MM.1S (cell line): ENCODE results near the gene MMP25.
A peak's percentile ranks its signal among the peaks of the same experiment; 100 is the strongest.

ENCODE experiments used
- DNase-seq: peaks from one replicate; pipeline ENCODE4 v3.0.0-alpha.2; 2015
- H2AFZ ChIP-seq: fragments of 300-600 bp; sonication (generic); 2 replicates; pipeline ENCODE4 v1.6.0; 2016; ENCODE audit warnings: antibody characterized with exemption, low read length
- H3F3A ChIP-seq: fragments of 300-600 bp; sonication (generic); 2 replicates; pipeline ENCODE4 v1.6.1; 2016; ENCODE audit warnings: mild to moderate bottlenecking, antibody characterized with exemption, low read length, moderate library complexity, mixed read lengths; ENCODE audit not compliant: insufficient read depth
- H3K27ac ChIP-seq: fragments of 300-600 bp; sonication (generic); 2 replicates; pipeline ENCODE4 v1.5.1; 2016; ENCODE audit warnings: mild to moderate bottlenecking, low read length
- H3K27me3 ChIP-seq: fragments of 300-600 bp; sonication (generic); replicated peaks from 2 replicates; pipeline ENCODE4 v1.6.0; 2016; ENCODE audit warnings: low read length; ENCODE audit not compliant: insufficient read depth
- H3K36me3 ChIP-seq: fragments of 300-600 bp; sonication (generic); replicated peaks from 2 replicates; pipeline ENCODE4 v1.6.1; 2016; ENCODE audit warnings: mild to moderate bottlenecking, low read length, mixed read lengths; ENCODE audit not compliant: insufficient read depth
- H3K4me1 ChIP-seq: fragments of 300-600 bp; sonication (generic); 2 replicates; pipeline ENCODE4 v1.6.1; 2016; ENCODE audit warnings: low read length, mixed read lengths
- H3K4me2 ChIP-seq: fragments of 300-600 bp; sonication (generic); 2 replicates; pipeline ENCODE4 v1.6.0; 2016; ENCODE audit warnings: low read depth, low read length
- H3K4me3 ChIP-seq: fragments of 300-600 bp; sonication (generic); 2 replicates; pipeline ENCODE4 v1.5.1; 2016; ENCODE audit warnings: low read length, mixed read lengths
- H3K79me2 ChIP-seq: fragments of 300-600 bp; sonication (generic); 2 replicates; pipeline ENCODE4 v1.6.1; 2016; ENCODE audit warnings: mixed run types, low read length, mixed read lengths
- H3K9ac ChIP-seq: fragments of 300-600 bp; sonication (generic); 2 replicates; pipeline ENCODE4 v1.6.1; 2016; ENCODE audit warnings: low read length, mixed read lengths
- H3K9me2 ChIP-seq: fragments of 300-600 bp; sonication (generic); replicated peaks from 2 replicates; pipeline ENCODE4 v1.6.1; 2016; ENCODE audit warnings: mild to moderate bottlenecking, low read length, mixed read lengths; ENCODE audit not compliant: insufficient read depth
- H3K9me3 ChIP-seq: fragments of 300-600 bp; sonication (generic); replicated peaks from 2 replicates; pipeline ENCODE4 v1.6.1; 2016; ENCODE audit warnings: mild to moderate bottlenecking, low read length, mixed read lengths; ENCODE audit not compliant: insufficient read depth
- H4K20me1 ChIP-seq: fragments of 300-600 bp; sonication (generic); 2 replicates; pipeline ENCODE4 v1.6.1; 2016; ENCODE audit warnings: mild to moderate bottlenecking, low read length, moderate library complexity, mixed read lengths; ENCODE audit not compliant: insufficient read depth
- CTCF ChIP-seq: fragments of 300-600 bp; sonication (generic); IDR thresholded peaks from 2 replicates; pipeline ENCODE4 v1.5.1; 2016; ENCODE audit warnings: antibody characterized with exemption, low read length, mixed read lengths
- EZH2 ChIP-seq: fragments of 300-600 bp; sonication (generic); optimal IDR thresholded peaks from 2 replicates; pipeline ENCODE3; 2017; ENCODE audit warnings: low read depth, mild to moderate bottlenecking, antibody characterized with exemption, low read length, mixed read lengths
- EZH2phosphoT487 ChIP-seq: fragments of 300-600 bp; sonication (generic); IDR thresholded peaks from 2 replicates; pipeline ENCODE4 v1.6.1; 2018; ENCODE audit warnings: antibody characterized with exemption, low read length

MMP25 gene

GRCh38 chr16:3032624-3033023 lies 13.7 kb upstream of the MMP25 start:
- no peaks in the 10 kb centered on the region for H3K9me3 ChIP-seq
- no peaks in the 10 kb centered on the region for H4K20me1 ChIP-seq
- no peak overlapping the region for H3K4me3 ChIP-seq
- DNase-seq = no peak
- no peak overlapping the region for H3K27ac ChIP-seq
- TF ChIP-seq CTCF = no peak
- TF ChIP-seq EZH2phosphoT487 = no peak
- no peak for TF ChIP-seq EZH2
- H3K4me2 ChIP-seq = no peak overlapping the region
- no peaks in the 10 kb centered on the region for H3K36me3 ChIP-seq
- peaks cover 90% of the 10 kb centered on the region for H3K27me3 ChIP-seq
- 0 out of 2 replicates have a peak, but pooled peaks cover 4% of the 10 kb centered on the region for H3F3A ChIP-seq
- H3K4me1 ChIP-seq = peaks cover 4% of the 10 kb centered on the region
- H3K79me2 ChIP-seq = no peaks in the 10 kb centered on the region
- H3K9ac ChIP-seq = no peak overlapping the region
- H3K9me2 ChIP-seq = no peaks in the 10 kb centered on the region
- H2AFZ ChIP-seq = no peak overlapping the region

GRCh38 chr16:3035289-3035971 lies 10.9 kb upstream of the MMP25 start:
- TF ChIP-seq CTCF = no peak
- TF ChIP-seq EZH2 = no peak
- no peak for TF ChIP-seq EZH2phosphoT487
- Histone ChIP-seq H3K27me3 (peaks cover 97% of the 10 kb centered on the region), H3K27ac (no peak overlapping the region), H3K36me3 (no peaks in the 10 kb centered on the region), H3F3A (no peaks in the 10 kb centered on the region), H3K9me3 (no peaks in the 10 kb centered on the region), H4K20me1 (no peaks in the 10 kb centered on the region), H3K79me2 (no peaks in the 10 kb centered on the region), H3K4me3 (no peak overlapping the region), H3K9me2 (no peaks in the 10 kb centered on the region), H3K4me2 (peak overlapping the region; percentile 73; the same call in 1 of the 2 replicates), H2AFZ (no peak overlapping the region), H3K4me1 (no peaks in the 10 kb centered on the region), H3K9ac (no peak overlapping the region; the same call in 1 of the 2 replicates)
- no peak for DNase-seq

- H3F3A ChIP-seq = no peaks in the 10 kb centered on the region
- no peaks in the 10 kb centered on the region for H3K9me2 ChIP-seq
- peak overlapping the region; percentile 53 for H2AFZ ChIP-seq
- no peaks in the 10 kb centered on the region for H3K79me2 ChIP-seq
- no peak for DNase-seq
- H3K9me3 ChIP-seq = no peaks in the 10 kb centered on the region
- TF ChIP-seq EZH2phosphoT487 (peak; percentile 82; the same call in 1 of the 2 replicates), EZH2 (peak; percentile 78), CTCF (no peak)
- peak overlapping the region; percentile 45 for H3K4me3 ChIP-seq
- H3K36me3 ChIP-seq = no peaks in the 10 kb centered on the region
- no peak overlapping the region for H3K27ac ChIP-seq
- H3K4me1 ChIP-seq = no peaks in the 10 kb centered on the region
- H3K9ac ChIP-seq = peak overlapping the region; percentile 10; the same call in 1 of the 2 replicates
- H4K20me1 ChIP-seq = no peaks in the 10 kb centered on the region
- H3K4me2 ChIP-seq = peak overlapping the region; percentile 73
- H3K27me3 ChIP-seq = peaks cover 95% of the 10 kb centered on the region
These were observed 10.2 kb upstream of the MMP25 start for GRCh38 chr16:3035972-3036725.
